Sigmoid colon (tissue), 7 donors: ENCODE results near the gene RNF212. TPM values are rescaled to one million over a fixed set of nuclear protein-coding genes. Genes with fewer than 3 reads are reported as not detected.

Experiments used
- DNase-seq: peaks from one replicate; pipeline ENCODE4 v3.0.0-alpha.2; 2019
- H3K27ac ChIP-seq, 4 donors: fragments of 200-600 bp; sonication (generic); one replicate each; pipeline ENCODE4 v1.5.1; 2016 to 2019; ENCODE audit warnings: mild to moderate bottlenecking in 1 of 4
- H3K27me3 ChIP-seq, 3 donors: fragments of 200-600 bp; sonication (generic); one replicate each; pipeline ENCODE4 v1.5.1; 2019; ENCODE audit warnings: mild to moderate bottlenecking in 1 of 3
- H3K36me3 ChIP-seq, 4 donors: fragments of 200-600 bp; sonication (generic); one replicate each; pipeline ENCODE4 v1.5.1; 2016 to 2019
- H3K4me1 ChIP-seq, 4 donors: fragments of 200-600 bp; sonication (generic); one replicate each; pipeline ENCODE4 v1.5.1; 2017 to 2019
- H3K4me3 ChIP-seq, 4 donors: fragments of 200-600 bp; sonication (generic); one replicate each; pipeline ENCODE4 v1.5.1; 2017 to 2019; ENCODE audit warnings: mild to moderate bottlenecking in 2 of 4, moderate library complexity in 1 of 4
- H3K9me3 ChIP-seq, 4 donors: fragments of 200-600 bp in 3 of 4; sonication (generic) in 3 of 4; one replicate each; pipeline versions ENCODE4 v1.5.1 to v1.6.1; 2013 to 2019
- EP300 ChIP-seq, 4 donors: sonication (generic); formaldehyde crosslinking; IDR thresholded peaks; one replicate each; pipeline ENCODE4 v1.6.1; 2017; ENCODE audit warnings: antibody characterized with exemption in 4 of 4
- POLR2A ChIP-seq, 2 donors: fragments of 450-650 bp; IDR thresholded peaks; one replicate each; pipeline ENCODE4 v1.6.1; 2016; ENCODE audit warnings: antibody characterized with exemption in 2 of 2, mild to moderate bottlenecking in 2 of 2, moderate library complexity in 2 of 2
- POLR2AphosphoS5 ChIP-seq, 4 donors: sonication (generic); formaldehyde crosslinking; IDR thresholded peaks; one replicate each; pipeline ENCODE4 v1.6.1; 2017; ENCODE audit warnings: antibody characterized with exemption in 4 of 4
- WGBS, 2 donors: extraction: QIAGEN DNeasy Blood & Tissue Kit; methylation state at CpG; one replicate each; pipeline ENCODE4 v1.1.7; 2013; 5-methylcytosine and 5-hydroxymethylcytosine counted together
- intact Hi-C: fragments of 100-400 bp; cut with DNase I; formaldehyde crosslinking; loops from one replicate; pipeline ENCODE4 v1.15.1; 2023
- polyA plus RNA-seq, 3 donors: library from polyadenylated mRNA; stranded (reverse); fragments of 200-250 nt; gene quantifications; one replicate each; pipeline ENCODE4 v1.2.3, GENCODE V29; 2013
- total RNA-seq, 4 donors: library from RNA; depleted of rRNA; stranded (reverse); fragments of >200 nt; gene quantifications; one replicate each; pipeline ENCODE4 v1.1.0, GENCODE V29; 2016
- TF ChIP-seq, protein P1 (sequence below), 4 experiments: fragments of 450-650 bp in 3 of 4; fragments of 200-600 bp in 1 of 4; IDR thresholded peaks; one replicate each; pipeline ENCODE4 v1.5.1; 2016 to 2019; ENCODE audit warnings: antibody characterized with exemption in 4 of 4, mild to moderate bottlenecking in 3 of 4, moderate library complexity in 2 of 4
- donor health status: healthy with polysubstance abuse.
- donor health status: Bipolar disorder and iron deficiency.
- donor health status: healthy.

The RNF212 gene
- total and polyA plus RNA-seq, 7 donors: 0.60 to 12.8 (median 4.0) TPM; not detected in 1

GRCh38 chr4:1031956-1032795 is 81.2 kb downstream of the RNF212 start:
- Histone ChIP-seq H3K4me1 (peaks cover 0 to 12% (median 11%) of the 10 kb centered on the region in 4 donors), H3K27ac (no peak overlapping the region), H3K27me3 (peaks cover 0 to 68% (median 51%) of the 10 kb centered on the region in 3 donors), H3K9me3 (no peaks in the 10 kb centered on the region), H3K4me3 (no peak overlapping the region), H3K36me3 (no peaks in the 10 kb centered on the region)
- DNase-seq: no peak
- 33 to 58% methylated on average over 37 of the region's 37 CpGs for WGBS, 2 donors
- TF ChIP-seq, protein P1, sequence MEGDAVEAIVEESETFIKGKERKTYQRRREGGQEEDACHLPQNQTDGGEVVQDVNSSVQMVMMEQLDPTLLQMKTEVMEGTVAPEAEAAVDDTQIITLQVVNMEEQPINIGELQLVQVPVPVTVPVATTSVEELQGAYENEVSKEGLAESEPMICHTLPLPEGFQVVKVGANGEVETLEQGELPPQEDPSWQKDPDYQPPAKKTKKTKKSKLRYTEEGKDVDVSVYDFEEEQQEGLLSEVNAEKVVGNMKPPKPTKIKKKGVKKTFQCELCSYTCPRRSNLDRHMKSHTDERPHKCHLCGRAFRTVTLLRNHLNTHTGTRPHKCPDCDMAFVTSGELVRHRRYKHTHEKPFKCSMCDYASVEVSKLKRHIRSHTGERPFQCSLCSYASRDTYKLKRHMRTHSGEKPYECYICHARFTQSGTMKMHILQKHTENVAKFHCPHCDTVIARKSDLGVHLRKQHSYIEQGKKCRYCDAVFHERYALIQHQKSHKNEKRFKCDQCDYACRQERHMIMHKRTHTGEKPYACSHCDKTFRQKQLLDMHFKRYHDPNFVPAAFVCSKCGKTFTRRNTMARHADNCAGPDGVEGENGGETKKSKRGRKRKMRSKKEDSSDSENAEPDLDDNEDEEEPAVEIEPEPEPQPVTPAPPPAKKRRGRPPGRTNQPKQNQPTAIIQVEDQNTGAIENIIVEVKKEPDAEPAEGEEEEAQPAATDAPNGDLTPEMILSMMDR (IDR thresholded peaks at IDR 0.05): no peak
- TF ChIP-seq POLR2AphosphoS5 (IDR thresholded peaks at IDR 0.05): no peak
- TF ChIP-seq EP300 (IDR thresholded peaks at IDR 0.05): no peak
- no peak for TF ChIP-seq POLR2A (IDR thresholded peaks at IDR 0.05)
- intact Hi-C loops: no loop called here

- Histone ChIP-seq H3K4me1 (peaks cover 0 to 12% (median 11%) of the 10 kb centered on the region in 4 donors), H3K27me3 (peaks cover 0 to 68% (median 44%) of the 10 kb centered on the region in 3 donors), H3K9me3 (no peaks in the 10 kb centered on the region), H3K27ac (no peak overlapping the region), H3K36me3 (no peaks in the 10 kb centered on the region), H3K4me3 (no peak overlapping the region)
- TF ChIP-seq POLR2AphosphoS5 (IDR thresholded peaks at IDR 0.05) (no peak), POLR2A (IDR thresholded peaks at IDR 0.05) (no peak), EP300 (IDR thresholded peaks at IDR 0.05) (no peak)
- TF ChIP-seq, protein P1 (IDR thresholded peaks at IDR 0.05): no peak
- DNase-seq: no peak
- intact Hi-C loops: no loop called here
- WGBS, 2 donors: 69 to 84% methylated on average over 8 of the region's 8 CpGs
Measured at GRCh38 chr4:1031346-1031745, 82.0 kb downstream of the RNF212 start.

- Histone ChIP-seq H3K27me3 (peaks cover 0 to 68% (median 44%) of the 10 kb centered on the region in 3 donors), H3K27ac (no peak overlapping the region), H3K9me3 (no peaks in the 10 kb centered on the region), H3K4me3 (no peak overlapping the region), H3K36me3 (no peaks in the 10 kb centered on the region), H3K4me1 (peaks cover 0 to 12% (median 11%) of the 10 kb centered on the region in 4 donors)
- no peak for DNase-seq
- TF ChIP-seq POLR2AphosphoS5 (IDR thresholded peaks at IDR 0.05) (no peak), POLR2A (IDR thresholded peaks at IDR 0.05) (no peak), EP300 (IDR thresholded peaks at IDR 0.05) (no peak)
- TF ChIP-seq, protein P1 (IDR thresholded peaks at IDR 0.05): no peak
- 21 to 59% methylated on average over 16 of the region's 16 CpGs for WGBS, 2 donors
- intact Hi-C loops: no loop called here
Measured at GRCh38 chr4:1030559-1030958, 82.8 kb downstream of the RNF212 start.

GRCh38 chr4:1030031-1030430 is 83.3 kb downstream of the RNF212 start:
- 16 to 63% methylated on average over 12 of the region's 12 CpGs for WGBS, 2 donors
- H3K4me1 ChIP-seq: peaks cover 0 to 12% (median 11%) of the 10 kb centered on the region in 4 donors
- TF ChIP-seq POLR2A (IDR thresholded peaks at IDR 0.05): no peak
- TF ChIP-seq POLR2AphosphoS5 (IDR thresholded peaks at IDR 0.05): no peak
- TF ChIP-seq EP300 (IDR thresholded peaks at IDR 0.05): no peak
- TF ChIP-seq, protein P1 (IDR thresholded peaks at IDR 0.05): no peak
- intact Hi-C loops: no loop called here
- H3K27ac ChIP-seq: no peak overlapping the region
- no peak for DNase-seq
- H3K27me3 ChIP-seq: peaks cover 0 to 68% (median 44%) of the 10 kb centered on the region in 3 donors
- H3K9me3 ChIP-seq: no peaks in the 10 kb centered on the region
- peaks cover 0 to 2% (median 0%) of the 10 kb centered on the region in 4 donors for H3K36me3 ChIP-seq
- no peak overlapping the region for H3K4me3 ChIP-seq
